Activated CD4-positive, alpha-beta T cell treated with anti-CD3 and anti-CD28 coated beads for 1 hour (primary cell): Measurements from ENCODE around the gene C4orf50.
"Not testable (repeated sequence)": the region's sequence is repeated elsewhere in the genome, so short reads cannot be mapped to it uniquely, and the experiment has no call there.

Experiments
- DNase-seq: peaks from one replicate; pipeline ENCODE4 v3.0.0-alpha.2; 2020

C4orf50 gene

DNA sequence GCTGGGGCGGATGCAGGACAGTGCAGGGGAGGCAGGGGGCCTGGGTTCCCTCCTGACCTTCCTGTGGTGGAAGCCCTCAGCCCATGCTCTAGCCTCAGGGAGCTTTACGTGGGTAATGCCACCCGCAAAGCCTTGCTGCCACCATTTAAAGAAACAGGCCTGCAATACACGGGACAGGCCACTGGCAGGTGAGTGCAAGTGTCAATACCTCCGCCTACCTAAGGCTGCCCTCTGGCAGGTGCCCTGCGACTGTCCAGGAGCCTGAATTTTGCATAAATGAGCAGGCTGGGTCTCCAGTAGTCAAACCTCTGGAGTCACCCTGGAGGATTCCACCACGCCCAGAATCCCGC is 131.2 kb downstream of the C4orf50 start:
- DNase-seq: no peak

DNA sequence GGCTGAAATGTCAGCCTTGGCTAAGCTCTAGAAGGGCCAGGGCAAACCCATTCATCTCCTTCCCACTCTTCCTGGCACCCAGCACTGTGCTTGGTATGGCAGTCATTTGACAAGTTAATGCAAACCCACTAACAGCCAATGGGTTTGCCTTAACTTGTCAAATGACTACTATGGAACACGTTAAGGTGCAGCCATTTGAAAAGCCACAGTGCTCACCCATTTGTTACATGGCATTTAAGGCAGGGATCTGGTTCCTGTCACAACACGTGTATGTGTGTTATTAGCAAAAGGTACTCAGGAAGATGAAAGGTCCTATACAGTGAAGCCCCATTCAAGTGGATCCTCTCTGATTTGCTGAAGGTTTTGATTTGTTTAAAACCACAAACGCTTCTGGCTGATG is 132.5 kb downstream of the C4orf50 start:
- DNase-seq: no peak

DNA sequence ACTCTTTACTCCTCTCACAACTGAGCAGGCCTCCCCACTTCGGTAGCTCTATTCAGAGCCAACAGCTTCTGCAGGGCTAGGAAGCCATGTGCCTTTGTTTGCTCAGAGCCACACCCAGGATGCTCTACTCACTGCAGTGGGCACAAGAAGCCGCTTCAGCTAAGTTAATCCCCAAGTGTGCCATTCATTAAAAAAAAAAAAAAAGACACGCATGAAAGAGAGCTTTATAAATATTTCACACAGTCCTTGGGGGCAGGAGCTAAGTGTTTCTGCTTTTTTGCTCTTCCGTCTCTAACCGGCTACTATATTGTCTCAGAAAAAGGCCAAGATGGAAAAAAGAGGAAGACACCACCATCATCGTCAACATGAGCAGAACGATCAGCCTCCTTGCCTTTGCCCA is 133.4 kb downstream of the C4orf50 start:
- no peak for DNase-seq

DNA sequence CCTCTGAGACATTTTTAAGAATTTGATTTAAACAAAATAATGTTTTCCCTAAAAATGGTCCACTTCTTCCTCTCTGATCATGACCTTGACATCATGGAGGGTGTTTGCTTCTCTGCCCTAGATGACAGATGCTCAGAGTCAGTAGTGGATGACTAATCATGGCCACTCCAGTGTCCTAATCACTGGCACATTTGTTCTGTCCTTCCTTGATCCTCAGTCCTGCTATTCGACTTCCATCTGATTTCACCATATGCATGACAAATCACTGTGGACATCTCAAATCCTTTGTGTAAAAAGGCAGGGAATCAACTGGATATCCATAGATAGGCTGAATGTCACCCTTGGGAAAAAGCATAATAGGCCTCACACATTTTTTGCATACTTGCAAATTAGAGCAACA is 134.3 kb downstream of the C4orf50 start:
- no peak for DNase-seq

DNA sequence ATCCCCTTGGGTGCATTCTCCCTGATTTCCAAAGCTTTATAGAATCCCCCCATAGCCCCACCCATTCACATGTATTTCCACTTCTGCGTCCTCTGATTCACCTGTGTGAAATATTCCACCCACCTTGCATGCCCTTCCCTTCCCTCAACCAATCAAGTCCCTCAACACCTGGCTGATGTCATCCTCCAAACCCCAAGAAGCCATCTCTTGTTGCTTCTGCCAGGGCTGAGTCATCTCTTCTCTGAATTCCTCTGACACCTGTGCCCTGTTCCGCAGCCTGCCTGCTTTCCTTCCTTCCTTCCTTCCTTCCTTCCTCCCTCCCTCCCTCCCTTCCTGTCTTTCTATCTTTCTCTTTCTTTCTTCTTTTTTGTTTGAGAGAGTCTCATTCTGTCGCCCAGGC is 135.3 kb downstream of the C4orf50 start:
- no peak for DNase-seq

DNA sequence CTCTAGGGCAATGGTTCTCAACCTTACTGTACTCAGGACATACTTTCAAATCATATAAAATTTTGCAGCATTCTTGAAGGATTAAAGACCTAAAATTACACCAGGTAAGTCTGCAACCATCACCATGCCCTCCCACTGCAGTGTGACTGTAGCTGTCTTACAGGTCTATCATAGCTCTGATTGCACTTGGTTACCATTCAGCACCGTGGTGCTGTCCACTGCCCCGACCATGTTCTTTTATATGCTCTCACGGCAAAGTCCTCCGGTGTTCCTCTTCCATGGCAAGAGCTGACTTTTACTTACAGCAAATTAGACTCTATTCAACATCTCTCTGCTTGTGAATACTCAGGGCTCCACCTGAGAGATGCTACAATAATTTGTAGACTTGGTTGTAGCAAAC is 136.9 kb downstream of the C4orf50 start:
- DNase-seq: no peak

DNA sequence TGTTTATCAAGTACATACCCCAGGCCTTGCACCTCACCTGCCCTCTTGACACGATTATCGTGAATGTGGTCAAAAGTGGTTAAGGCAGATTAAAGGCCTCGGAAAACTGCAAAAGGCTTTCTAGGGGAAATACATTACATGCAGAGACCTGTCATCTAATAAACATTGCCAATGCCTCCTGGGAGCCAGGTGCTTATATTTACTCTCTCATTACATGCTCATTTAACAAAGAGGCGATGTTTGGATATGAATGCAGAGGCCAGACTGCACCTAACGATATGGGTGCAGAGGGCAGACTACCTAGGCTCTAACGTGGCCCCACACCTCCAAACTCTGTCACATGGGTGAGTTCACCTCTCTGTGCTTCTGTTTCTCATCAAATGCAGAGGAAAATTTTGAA is 139.9 kb downstream of the C4orf50 start:
- no peak for DNase-seq

DNA sequence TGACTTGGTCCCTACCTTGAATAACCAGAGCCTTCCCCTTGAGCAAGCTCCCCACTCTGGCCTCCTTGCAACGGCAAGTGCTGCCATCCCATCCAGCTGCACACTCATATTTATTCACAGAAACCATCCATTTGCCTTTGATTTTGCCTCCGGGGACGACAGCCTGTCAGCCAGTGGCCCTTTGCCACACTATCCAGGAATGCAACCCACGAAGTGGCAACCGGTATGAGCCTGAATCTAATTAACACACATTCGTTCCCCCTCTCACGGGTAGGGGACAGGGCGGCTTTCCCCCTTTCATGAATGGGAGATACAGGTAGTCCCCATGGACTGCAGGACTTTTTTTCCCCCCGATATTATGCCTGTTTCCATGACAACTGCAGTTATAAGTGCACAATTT is 140.8 kb downstream of the C4orf50 start:
- DNase-seq: no peak

DNA sequence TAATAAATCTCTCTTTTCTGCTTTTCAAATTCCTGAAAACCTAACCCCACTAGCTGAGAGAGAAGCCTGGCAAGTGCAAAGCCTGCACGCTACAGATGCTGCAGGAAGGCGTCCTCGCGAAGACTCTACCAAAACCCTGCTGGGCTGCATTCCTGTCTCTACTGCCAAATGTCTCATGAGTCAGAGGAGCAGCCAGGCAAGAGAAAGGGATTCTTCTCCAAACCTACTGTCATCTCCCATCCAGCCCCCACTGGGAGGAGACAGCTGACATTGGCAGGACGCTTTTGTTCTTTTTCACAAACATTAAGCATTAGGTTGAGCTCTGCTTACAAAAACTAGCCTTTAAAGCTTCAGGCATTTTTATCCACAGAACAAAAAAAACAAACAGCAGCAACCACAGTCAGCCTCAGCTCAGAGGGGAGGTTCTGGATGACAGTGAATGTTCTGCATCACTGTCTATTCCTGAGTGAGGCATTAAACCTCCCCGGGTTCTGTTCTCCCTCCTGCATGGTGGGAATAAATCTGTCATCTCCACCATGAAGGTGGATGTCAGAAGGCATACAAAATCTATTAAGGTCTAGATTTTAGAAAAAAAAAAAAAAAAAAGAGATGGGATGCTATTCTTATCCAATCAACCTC is 143.3 kb downstream of the C4orf50 start:
- no peak for DNase-seq

DNA sequence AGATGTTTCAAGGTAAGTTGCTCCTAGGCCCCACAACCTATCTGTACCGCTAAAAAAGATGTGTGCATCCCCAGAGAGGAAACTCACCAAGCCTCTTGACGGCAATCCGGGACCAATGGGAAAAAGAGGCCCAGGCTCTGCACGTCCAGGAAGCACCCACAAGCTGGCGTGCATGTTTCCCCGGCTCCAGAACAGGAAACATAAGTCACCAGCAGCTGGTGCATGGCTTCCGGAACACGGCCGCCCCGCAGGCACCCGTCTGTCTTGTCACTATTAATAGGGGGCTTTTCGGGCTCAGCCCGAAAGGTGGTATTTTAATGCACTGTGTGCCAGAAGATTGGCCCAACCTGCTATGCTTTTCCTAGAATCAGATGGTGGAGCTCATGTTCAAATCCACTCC is 147.5 kb downstream of the C4orf50 start:
- no peak for DNase-seq

DNA sequence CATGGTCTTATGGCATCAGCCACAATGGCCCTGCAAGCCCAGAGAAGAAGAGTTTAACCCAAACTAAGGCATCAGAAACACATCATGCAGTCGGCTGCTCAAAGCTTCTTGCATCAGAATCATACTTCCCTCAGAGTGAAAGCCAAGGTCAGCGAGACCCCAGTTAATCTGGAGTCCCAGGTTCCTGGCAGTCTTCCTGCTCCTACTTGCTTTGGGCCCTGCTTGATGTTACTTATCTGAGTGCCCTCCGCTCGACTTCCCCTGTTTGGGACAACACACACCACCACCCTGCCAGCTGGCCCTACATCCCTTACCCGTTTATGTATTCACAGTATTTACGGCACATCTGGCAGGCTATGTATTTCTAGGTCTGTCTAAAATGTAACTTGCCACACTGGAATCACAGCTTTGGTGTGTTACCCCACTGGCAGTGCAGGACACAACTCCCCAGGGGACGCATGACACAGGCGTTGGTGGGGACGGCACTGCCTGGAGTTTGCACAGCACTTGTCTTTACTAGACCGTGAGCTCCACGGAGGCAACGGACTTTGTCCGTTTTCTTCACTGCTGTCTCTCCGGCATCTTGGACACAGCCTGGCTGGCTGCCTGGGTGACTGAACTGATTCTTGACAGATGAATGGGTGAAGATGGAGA is 148.1 kb downstream of the C4orf50 start:
- DNase-seq: no peak

DNA sequence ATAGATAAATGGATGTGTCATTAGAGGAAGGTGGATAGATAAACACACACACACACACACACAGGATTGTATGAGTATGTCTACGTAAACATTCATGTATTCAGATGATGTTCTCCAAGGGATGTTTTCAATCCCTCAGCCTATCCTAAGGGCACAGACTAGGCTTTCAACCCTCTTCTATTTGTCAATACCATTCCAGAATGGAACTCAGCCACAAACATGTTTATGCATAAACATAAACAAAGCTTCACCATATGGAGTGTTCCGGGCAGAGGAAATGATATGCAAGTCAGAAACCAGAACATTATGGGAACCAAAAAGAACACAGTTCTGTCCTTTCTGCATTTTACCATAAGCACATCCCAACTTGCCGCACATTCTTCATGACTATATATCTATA is 150.4 kb downstream of the C4orf50 start:
- no peak for DNase-seq

DNA sequence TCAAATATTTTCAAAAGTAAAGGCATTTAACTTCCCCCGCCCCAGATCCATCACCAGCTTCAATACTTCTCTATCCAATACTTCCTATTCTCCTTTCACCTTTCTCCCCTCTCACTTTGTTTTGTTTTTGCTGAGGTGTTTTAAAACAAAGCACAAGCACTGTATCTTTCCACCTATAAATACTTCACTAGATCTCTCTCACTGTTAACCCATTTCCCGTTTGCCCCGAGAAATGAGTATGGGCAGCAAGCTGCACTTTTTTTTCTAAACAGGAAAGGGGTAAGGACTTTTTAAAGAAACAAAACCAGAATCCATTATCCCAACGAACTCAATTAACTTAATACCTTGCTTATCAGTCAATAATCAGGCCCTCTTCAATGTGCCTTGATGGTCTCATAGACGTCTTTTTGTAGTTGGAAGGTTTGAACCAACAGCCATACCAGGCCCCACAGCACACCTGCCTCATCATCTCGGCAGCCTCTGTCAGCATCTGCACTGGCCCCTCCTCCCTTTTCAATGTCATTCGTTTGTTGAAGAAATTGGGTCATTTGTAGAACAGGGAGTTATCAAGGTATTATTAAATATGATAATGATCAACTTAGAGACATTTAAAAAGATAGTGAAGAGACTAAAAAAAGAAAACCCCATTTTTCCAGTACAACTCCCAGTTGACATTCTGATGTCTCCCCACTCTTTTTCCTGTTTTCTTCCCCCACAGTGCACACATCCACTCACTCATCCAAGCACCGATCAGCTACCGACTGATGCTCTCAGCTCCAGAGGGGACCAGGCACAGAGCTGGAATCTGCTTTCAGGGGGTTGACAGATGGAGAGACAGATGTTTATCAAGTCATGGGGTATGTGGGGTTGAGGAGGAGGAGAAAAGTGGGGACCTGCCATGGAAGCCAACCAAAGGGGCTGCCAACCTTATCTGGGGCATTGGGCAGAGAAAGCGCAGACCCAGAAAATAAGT is 151.1 kb downstream of the C4orf50 start:
- DNase-seq: no peak

DNA sequence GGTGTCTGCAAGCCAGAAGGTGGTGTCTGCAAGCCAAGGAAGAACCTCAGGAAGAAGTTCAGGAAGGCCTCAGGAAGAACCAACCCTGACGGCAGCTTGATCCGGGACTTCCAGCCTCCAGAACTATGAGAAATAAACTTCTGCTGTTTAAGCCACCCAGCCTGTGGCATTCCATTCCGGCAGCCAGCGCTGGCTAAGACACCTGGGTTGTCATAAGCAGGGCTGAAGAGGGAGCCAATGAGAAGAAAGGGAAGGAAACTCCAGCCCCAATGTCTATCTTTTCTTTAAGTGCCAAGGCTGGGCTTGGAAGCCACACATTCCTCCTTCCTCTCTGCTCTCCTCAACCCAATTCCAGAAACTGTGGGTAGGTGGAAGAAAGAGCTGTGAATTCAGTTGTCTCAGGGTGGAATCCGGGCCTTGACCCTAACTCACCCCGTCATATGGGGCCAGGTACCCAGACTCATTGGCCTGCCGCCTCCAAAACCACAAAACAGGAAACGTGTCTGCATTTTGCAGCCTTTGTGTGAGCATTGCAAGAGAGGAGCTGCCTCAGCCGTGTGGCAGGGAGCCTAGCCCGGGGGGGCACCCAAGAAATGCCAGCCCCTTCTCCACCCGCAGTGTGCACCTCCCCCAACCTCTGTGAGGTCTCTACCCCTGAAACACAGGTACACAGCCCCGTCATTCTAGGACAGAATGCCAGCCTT is 152.2 kb downstream of the C4orf50 start:
- DNase-seq: no peak

DNA sequence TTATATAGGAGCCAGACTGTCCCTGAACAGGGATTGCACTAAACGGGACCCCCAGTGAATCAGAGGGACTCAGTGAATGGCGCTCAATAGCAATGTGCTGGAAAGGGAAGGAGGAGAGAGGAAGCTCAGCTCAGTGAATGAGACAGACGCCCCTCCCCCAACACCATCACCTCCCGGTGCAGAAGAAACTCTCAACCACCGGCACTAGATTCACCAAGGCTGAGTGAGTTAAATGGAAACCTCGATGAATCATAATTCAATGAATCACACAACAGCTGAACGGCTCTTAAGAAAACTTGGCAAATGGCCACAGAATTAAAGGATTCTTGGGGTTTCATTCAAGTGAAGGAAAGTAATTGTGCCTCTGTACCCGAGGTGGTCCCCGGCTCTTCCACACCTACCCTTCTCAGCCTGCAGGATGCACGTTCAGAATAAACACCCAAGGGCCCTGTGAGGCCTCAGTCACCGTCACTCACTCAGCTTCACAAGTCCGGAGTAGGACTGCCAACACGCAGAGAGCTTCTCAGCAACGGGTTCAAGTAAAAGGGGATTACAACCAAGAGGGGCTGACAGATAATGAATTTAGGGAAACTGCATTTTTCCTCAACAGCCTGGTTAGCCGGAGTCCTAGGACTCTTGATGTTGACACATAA is 154.6 kb downstream of the C4orf50 start:
- no peak for DNase-seq

DNA sequence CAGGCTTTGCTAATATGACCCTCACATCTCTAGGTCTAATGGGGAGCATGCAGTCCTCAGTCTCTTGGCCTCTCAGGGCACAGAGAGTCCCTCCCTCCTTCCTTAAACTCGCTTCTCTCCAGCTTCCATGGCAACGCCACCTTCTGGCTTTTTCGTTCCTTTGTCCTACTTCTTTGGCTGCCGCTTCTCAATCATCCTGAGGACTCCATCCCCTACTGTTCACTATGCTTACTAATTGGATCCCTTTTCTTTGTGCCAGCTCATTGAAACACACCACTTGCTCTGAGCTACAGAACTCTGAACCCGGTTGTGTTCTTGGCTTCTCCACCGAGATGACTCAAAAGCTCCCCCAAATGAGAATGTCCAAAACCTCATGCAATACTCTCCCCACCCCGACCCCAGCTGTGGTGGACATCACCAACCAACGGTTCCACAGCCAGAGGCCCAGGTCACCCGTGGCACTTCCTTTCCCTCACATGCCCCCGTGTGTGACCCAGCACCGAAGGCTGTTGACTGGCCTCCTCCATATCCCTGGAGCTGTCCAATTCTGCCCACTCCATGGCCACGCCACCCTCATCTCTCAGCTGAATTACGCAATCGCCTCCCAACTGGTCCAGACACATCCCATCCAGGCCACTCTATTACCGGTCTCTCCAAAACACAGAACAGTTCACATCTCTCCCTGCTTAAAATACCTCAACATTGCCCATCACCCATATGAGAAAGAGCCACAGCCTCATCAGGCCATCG is 160.0 kb downstream of the C4orf50 start:
- DNase-seq: no peak

DNA sequence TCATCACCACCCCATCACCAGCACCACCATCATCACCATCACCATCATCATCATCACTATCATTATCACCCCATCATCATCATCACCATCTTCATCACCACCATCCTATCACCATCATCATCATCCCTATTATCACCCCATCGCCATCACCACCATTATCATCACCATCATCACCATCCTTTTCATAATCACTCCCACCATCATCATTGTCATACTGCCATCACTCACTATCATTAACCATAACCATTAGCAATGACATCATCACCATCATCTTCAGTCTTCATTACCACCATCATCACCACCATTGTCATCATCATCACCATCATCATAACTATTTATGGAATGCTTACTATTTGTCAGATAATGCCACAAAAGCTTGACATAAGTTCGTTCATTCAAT is 161.0 kb downstream of the C4orf50 start:
- no peak for DNase-seq

DNA sequence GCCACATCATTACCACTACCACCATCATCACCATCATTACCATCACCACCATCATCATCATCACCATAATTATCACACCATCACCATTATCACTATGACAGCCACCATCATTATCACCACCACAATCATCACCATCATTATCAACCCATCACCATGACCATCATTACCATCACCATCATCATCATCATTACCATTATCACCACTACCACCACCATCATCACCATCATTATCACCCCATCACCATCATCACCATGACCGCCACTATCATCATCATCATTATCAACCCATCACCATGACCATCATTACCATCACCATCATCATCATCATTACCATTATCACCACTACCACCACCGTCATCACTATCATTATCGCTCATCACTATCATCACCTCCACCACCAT is 161.9 kb downstream of the C4orf50 start:
- DNase-seq: not testable (repeated sequence)

DNA sequence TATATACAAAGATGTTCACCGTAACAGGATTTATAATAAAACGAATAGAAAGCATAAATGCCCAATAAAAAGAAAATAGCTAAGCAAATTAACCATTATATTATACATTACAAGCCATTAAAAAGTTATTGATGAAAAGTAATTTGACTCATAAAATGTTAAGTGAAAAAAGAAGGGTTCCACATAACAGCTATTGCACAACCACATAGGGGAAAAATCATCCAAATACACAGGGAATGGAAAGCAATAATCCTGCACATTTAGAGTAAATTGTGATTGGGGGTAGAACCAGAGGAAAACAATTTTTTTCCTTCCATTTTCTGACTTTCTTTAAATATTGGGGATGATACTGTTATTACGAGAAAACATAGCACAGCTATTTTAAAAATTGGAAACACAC is 163.3 kb downstream of the C4orf50 start:
- DNase-seq: no peak

DNA sequence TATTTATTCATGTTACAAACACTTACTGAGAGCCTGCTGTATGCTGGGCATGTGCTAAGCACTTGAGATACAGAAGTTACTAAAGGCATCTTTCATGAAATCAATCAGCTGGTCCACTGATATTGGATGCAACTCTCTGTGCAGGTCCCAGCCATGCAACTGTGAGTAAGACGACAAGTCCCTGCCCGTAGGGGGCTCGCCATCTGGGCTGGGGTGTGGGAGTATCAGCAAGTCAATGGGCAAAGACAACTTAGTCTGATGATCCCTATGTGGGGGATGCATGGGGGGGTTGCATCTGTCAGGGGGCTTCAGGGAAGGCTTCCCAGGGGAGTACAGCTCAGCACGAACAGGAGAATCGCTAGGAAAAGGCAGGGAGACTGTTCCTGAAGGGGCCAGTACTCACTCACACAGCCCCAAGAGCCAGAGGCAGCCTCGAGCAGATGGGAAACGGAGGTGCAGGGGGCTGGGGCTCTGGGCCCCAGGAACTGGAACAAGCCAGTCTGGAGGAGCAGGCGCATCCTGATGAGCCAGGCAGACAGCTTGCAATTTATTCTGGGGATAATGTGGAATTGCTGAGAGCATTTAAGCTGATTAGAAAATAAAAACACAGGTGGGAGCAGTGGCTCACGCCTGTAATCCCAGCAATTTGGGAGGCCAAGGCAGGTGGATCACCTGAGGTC is 165.6 kb downstream of the C4orf50 start:
- DNase-seq: no peak

DNA sequence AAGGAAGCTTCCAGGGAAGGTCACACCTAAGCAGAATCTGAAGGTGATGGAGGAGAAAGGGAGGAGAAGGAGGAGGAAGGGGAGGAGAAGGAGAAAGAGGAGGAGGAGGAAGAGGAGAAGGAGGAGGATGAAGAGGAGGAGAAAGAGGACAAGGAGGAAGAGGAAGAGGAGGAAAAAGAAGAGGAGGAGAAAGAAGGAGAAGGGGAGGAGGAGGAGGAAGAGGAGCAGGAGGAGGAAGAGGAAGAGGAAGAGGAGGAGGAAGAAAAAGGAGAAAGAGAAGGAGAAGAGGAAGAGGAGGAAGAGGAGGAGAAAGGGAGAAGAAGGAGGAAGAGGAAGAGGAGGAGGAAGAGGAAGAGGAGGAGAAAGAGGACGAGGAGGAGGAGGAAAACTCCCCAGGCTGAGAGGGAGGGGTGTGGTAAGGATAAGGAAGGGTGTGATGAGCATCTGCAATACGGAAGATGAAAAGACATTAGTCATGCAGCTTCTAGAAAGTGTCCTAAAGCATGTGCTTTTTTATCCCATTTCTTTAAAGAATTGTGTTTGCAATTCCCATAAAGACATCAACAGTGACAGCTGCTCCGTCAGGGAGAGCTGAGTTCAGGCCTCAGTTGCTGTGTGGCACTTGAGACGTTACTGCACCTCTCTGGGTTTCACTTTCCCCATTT is 166.5 kb downstream of the C4orf50 start:
- DNase-seq: no peak
